Measurements from ENCODE around the gene DET1. TPM values are rescaled to one million over a fixed set of nuclear protein-coding genes. Genes with fewer than 3 reads are reported as not detected.

The DET1 gene
- total and polyA plus RNA-seq, 2 donors, result 7.9 to 16.7 TPM

Small RNA genes within 50 kb of the gene (small RNA-seq; reads per million reads assigned to genes)
- gene AC013489.2, result not detected

Other genes starting within 250 kb of the DET1 start
- gene MRPL46, start 79.3 kb downstream of the DET1 start, total RNA-seq, result 17.7 TPM
- 33.1 TPM for gene MRPL46, start 79.3 kb downstream of the DET1 start, polyA plus RNA-seq
- gene MRPS11, start 79.0 kb downstream of the DET1 start, total RNA-seq, result 19.8 TPM
- 38.7 TPM for gene MRPS11, start 79.0 kb downstream of the DET1 start, polyA plus RNA-seq
- 5.4 TPM for gene AEN, start 74.7 kb upstream of the DET1 start, total RNA-seq
- 9.3 TPM for gene AEN, start 74.7 kb upstream of the DET1 start, polyA plus RNA-seq
- 1.7 TPM for gene ISG20, start 92.3 kb upstream of the DET1 start, total RNA-seq
- 9.1 TPM for gene ISG20, start 92.3 kb upstream of the DET1 start, polyA plus RNA-seq

Measured in urinary bladder (tissue), 2 donors.